Bronchial epithelial cell (primary cell): Measurements from ENCODE around the gene ANK2. TPM values are rescaled to one million over a fixed set of nuclear protein-coding genes. Genes with fewer than 3 reads are reported as not detected.
A peak's percentile ranks its signal among the peaks of the same experiment; 100 is the strongest.

Experiments used
- DNase-seq: peaks from one replicate; pipeline ENCODE4 v3.0.0-alpha.2; 2010; ENCODE audit warnings: low read depth
- FAIRE-seq: peaks from 2 replicates; lab custom pipeline; 2011; peaks lifted over from hg19 to GRCh38; lab: Jason Lieb, UNC
- H3K27me3 ChIP-seq: 2 replicates; pipeline ENCODE4 v1.5.1; 2011; ENCODE audit warnings: low read length; ENCODE audit not compliant: control insufficient read depth, insufficient read depth
- H3K36me3 ChIP-seq: 2 replicates; pipeline ENCODE4 v1.5.1; 2011; ENCODE audit warnings: low read length; ENCODE audit not compliant: control insufficient read depth, insufficient read depth
- H3K4me3 ChIP-seq: 2 replicates; pipeline ENCODE4 v1.5.1; 2011; ENCODE audit warnings: mild to moderate bottlenecking, low read depth, low read length, control low read depth
- CTCF ChIP-seq: IDR thresholded peaks from 2 replicates; pipeline ENCODE4 v1.5.1; 2011; ENCODE audit warnings: mild to moderate bottlenecking, moderate library complexity, low read length, control low read depth, inconsistent platforms; ENCODE audit not compliant: insufficient read depth, severe bottlenecking
- total RNA-seq: library from RNA; depleted of rRNA; stranded (reverse); fragments of >200 nt; gene quantifications from 2 replicates; pipeline ENCODE4 v1.2.1, GENCODE V29; 2014

ANK2 gene
- total RNA-seq, 1 donor from 2014 or later: 2.6 TPM

- Histone ChIP-seq H3K36me3 (no peaks in the 10 kb centered on the region), H3K4me3 (no peak overlapping the region), H3K27me3 (peaks cover 1% of the 10 kb centered on the region)
- FAIRE-seq (no peak), DNase-seq (no peak)
- no peak for TF ChIP-seq CTCF
Measured at GRCh38 chr4:113052379-113052951, 3.0 kb downstream of the ANK2 start.

GRCh38 chr4:113053883-113054282 is 4.4 kb downstream of the ANK2 start:
- TF ChIP-seq CTCF: no peak
- H3K36me3 ChIP-seq: no peaks in the 10 kb centered on the region
- H3K4me3 ChIP-seq: no peak overlapping the region
- peaks cover 1% of the 10 kb centered on the region for H3K27me3 ChIP-seq
- FAIRE-seq: no peak
- DNase-seq: no peak

- H3K27me3 ChIP-seq: no peaks in the 10 kb centered on the region
- no peak for DNase-seq
- no peak for TF ChIP-seq CTCF
- H3K4me3 ChIP-seq: no peak overlapping the region
- FAIRE-seq: no peak
- no peaks in the 10 kb centered on the region for H3K36me3 ChIP-seq
Measured at GRCh38 chr4:113056318-113056717, 6.9 kb downstream of the ANK2 start.

- DNase-seq (peak; percentile 45), FAIRE-seq (no peak)
- TF ChIP-seq CTCF: no peak
- Histone ChIP-seq H3K4me3 (no peak overlapping the region), H3K36me3 (no peaks in the 10 kb centered on the region), H3K27me3 (no peaks in the 10 kb centered on the region)
Measured at GRCh38 chr4:113057891-113058290, 8.4 kb downstream of the ANK2 start.

- no peak for FAIRE-seq
- no peak for TF ChIP-seq CTCF
- no peak for DNase-seq
Measured at GRCh38 chr4:113059449-113060182, 10.2 kb downstream of the ANK2 start.

More at GRCh38 chr4:113059449-113060182, 10.2 kb downstream of the ANK2 start:
- no peaks in the 10 kb centered on the region for H3K27me3 ChIP-seq
- no peak overlapping the region for H3K4me3 ChIP-seq
- no peaks in the 10 kb centered on the region for H3K36me3 ChIP-seq
